Ectodermal cell (in vitro differentiated cells): ENCODE measurements around the gene TMCC3.

Experiments
- H3K27ac ChIP-seq: 2 replicates; pipeline ENCODE4 v1.7.0; 2013; ENCODE audit warnings: mild to moderate bottlenecking, low read depth, low read length; ENCODE audit not compliant: insufficient read depth, poor library complexity, severe bottlenecking
- H3K27me3 ChIP-seq: 2 replicates; pipeline ENCODE4 v1.7.0; 2013; ENCODE audit warnings: mild to moderate bottlenecking, low read length; ENCODE audit not compliant: insufficient read depth, control insufficient read depth, poor library complexity, severe bottlenecking
- H3K36me3 ChIP-seq: one replicate; pipeline ENCODE4 v1.7.0; 2013; ENCODE audit warnings: low read length; ENCODE audit not compliant: control insufficient read depth, insufficient read depth
- H3K4me1 ChIP-seq: one replicate; pipeline ENCODE4 v1.7.0; 2013; ENCODE audit warnings: low read length; ENCODE audit not compliant: control insufficient read depth, insufficient read depth
- H3K4me3 ChIP-seq: 2 replicates; pipeline ENCODE4 v1.7.0; 2013; ENCODE audit warnings: low read depth, low read length, control low read depth; ENCODE audit not compliant: insufficient read depth
- H3K9me3 ChIP-seq: 2 replicates; pipeline ENCODE4 v1.7.0; 2013; ENCODE audit warnings: mild to moderate bottlenecking, low read length, moderate library complexity; ENCODE audit not compliant: control insufficient read depth
- WGBS, 2 experiments: methylation state at CpG; one replicate each; pipeline ENCODE4 v1.1.7; 2013; ENCODE audit warnings: missing lambda C conversion rate in 2 of 2; 5-methylcytosine and 5-hydroxymethylcytosine counted together

The TMCC3 gene

DNA sequence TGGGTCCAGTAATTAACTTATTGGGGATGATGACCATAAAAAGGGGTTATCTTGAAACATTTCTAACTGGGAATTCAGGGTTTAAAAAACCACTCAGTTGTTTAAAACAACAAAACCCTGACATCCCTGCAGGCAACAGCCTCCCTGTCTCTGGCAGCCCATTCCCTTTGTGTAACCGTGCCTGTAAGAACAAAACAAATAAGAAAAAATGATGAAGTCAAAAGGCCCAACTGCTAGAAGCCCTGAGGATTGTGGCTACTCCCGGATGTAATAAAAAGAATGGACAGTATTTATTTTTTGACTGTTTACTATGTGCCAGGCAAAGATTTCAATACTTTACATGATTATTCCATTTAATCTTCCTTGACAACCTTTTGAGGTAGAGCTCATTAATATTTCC is 75.3 kb downstream of the TMCC3 start:
- WGBS, 2 experiments, result 47 to 57% methylated on average over 2 of the region's 2 CpGs
- Histone ChIP-seq H3K36me3 (no peaks in the 10 kb centered on the region), H3K9me3 (no peaks in the 10 kb centered on the region), H3K4me1 (peaks cover 12% of the 10 kb centered on the region), H3K27ac (no peak overlapping the region), H3K4me3 (no peak overlapping the region), H3K27me3 (no peaks in the 10 kb centered on the region)

DNA sequence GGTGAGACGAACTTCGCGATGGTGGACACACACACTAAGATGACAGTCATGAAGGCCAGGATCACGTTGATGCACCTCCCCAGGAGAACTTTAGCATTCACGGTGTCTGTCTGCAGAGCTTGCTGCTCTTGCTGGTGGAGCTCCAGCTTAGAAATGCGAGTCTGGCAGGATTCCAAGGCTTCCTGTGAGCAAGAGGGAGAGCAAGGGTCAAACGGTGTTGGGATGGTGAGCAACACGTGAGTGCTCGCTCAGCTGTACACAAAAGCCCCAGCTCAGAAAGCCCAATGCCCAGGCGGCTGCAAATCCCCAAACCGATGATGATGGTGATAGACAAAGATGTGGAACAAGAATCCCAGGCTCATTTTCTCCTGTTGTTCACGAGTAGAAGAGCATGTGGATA is 78.8 kb downstream of the TMCC3 start:
- Histone ChIP-seq H3K36me3 (no peaks in the 10 kb centered on the region), H3K27ac (no peak overlapping the region), H3K4me3 (no peak overlapping the region), H3K27me3 (no peaks in the 10 kb centered on the region), H3K4me1 (peaks cover 12% of the 10 kb centered on the region), H3K9me3 (no peaks in the 10 kb centered on the region)
- WGBS, 2 experiments, result 83 to 84% methylated on average over 12 of the region's 12 CpGs

DNA sequence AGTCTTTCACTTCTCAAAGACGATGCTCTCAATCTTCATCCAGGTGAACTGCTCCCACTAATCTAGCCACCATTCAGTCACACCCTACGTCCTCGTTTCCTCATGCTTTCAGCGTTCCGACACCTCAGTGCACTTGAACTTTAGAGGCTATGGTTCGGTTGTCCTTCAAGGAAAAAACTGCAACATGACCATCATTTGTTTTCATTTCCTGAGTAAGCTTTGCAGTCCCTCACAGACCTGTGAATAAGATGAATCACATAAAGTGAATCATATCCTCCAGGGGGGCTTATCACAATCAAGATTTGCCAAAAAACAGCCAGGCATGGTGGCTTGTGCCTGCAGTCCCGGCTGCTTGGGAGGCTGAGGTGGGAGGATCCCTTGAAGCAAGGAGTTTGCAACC is 80.2 kb downstream of the TMCC3 start:
- no peaks in the 10 kb centered on the region for H3K36me3 ChIP-seq
- no peaks in the 10 kb centered on the region for H3K9me3 ChIP-seq
- 93 to 95% methylated on average over 7 of the region's 7 CpGs for WGBS, 2 experiments
- H3K27me3 ChIP-seq, result no peaks in the 10 kb centered on the region
- no peak overlapping the region for H3K4me3 ChIP-seq
- no peak overlapping the region for H3K27ac ChIP-seq
- peaks cover 6% of the 10 kb centered on the region for H3K4me1 ChIP-seq

DNA sequence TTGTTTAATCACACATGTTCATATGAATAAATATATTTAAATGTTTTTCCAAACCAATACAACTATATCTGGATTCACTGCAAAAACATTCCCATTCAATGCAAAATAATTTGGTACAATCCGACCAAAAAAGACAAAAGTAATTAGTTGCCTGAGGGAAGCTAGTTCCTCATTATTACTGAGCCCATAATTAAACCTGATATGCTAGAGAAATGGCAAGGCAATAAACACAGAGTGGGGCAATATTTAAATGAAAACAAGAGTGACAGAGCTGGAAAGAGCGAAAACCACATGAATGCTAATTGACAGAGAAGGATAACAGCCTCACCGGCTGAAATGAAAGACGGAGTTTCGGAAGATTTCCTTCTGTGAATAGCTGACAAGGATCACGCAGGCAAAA is 82.6 kb downstream of the TMCC3 start:
- Histone ChIP-seq H3K36me3 (no peaks in the 10 kb centered on the region), H3K4me3 (no peak overlapping the region), H3K4me1 (no peaks in the 10 kb centered on the region), H3K27me3 (no peaks in the 10 kb centered on the region), H3K9me3 (no peaks in the 10 kb centered on the region), H3K27ac (no peak overlapping the region)
- 90 to 94% methylated on average over 6 of the region's 6 CpGs for WGBS, 2 experiments

DNA sequence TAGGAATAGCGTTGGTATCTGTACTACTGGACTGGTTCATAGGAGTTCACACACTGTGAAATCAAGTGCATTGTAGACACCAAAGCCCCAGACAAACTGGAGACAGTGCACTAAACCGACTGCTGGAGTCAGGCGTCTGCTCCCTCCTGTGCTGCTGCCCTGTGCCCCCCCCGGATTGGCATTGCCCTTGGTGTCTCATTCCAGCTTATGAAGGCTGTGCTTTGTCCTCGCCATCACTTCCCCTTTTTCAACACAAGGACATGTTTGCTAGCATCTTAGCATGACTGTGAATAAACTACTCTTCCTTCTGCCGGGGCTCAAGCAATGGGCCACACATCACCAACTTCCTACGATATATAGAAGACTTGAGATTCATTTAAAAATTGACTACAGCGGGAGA is 84.0 kb downstream of the TMCC3 start:
- no peaks in the 10 kb centered on the region for H3K9me3 ChIP-seq
- WGBS, 2 experiments, result 91 to 93% methylated on average over 8 of the region's 8 CpGs
- no peak overlapping the region for H3K27ac ChIP-seq
- H3K27me3 ChIP-seq, result no peaks in the 10 kb centered on the region
- H3K4me3 ChIP-seq, result no peak overlapping the region
- H3K4me1 ChIP-seq, result no peaks in the 10 kb centered on the region
- no peaks in the 10 kb centered on the region for H3K36me3 ChIP-seq

DNA sequence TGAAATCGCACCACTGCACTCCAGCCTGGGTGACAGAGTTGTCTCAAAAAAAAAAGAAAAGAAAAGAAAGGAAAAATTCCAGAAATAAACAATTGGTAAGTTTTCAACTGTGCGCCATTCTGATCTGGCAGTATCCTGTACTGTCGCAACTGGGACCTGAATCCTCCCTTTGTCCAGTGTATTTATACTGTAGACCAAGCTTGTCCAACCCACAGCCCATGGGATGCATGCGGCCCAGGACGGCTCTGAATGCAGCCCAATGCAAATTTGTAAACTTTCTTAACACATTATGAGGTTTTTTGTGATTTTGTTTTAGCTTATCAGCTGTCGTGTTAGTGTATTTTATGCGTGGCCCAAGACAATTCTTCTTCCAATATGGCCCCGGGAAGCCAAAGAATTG is 84.7 kb downstream of the TMCC3 start:
- Histone ChIP-seq H3K9me3 (no peaks in the 10 kb centered on the region), H3K4me1 (no peaks in the 10 kb centered on the region), H3K27ac (no peak overlapping the region), H3K36me3 (no peaks in the 10 kb centered on the region), H3K27me3 (no peaks in the 10 kb centered on the region), H3K4me3 (no peak overlapping the region)
- WGBS, 2 experiments, result 97 to 98% methylated on average over 8 of the region's 8 CpGs

DNA sequence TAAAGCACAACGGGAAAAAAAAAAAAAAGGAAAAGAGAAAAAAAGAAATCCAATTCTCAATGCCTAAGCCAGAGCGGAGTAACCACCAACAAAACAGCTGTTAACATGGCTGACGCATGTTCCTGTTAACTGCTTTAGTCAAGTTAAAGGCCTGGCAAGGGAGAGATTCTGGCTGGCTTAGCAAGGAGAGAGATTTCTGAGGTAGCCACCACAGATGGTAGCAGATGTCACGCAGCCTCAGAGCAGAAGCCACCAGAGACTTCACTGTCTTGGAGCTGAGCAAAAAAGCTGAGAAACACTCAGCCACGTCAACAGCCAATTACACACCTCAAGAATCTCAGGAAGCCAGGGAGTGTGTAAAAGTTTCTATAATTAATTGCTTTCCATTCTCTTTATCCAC is 87.1 kb downstream of the TMCC3 start:
- no peak overlapping the region for H3K27ac ChIP-seq
- H3K4me1 ChIP-seq, result no peaks in the 10 kb centered on the region
- no peaks in the 10 kb centered on the region for H3K27me3 ChIP-seq
- H3K4me3 ChIP-seq, result no peak overlapping the region
- WGBS, 2 experiments, result 85% methylated on average over 3 to 5 of the region's 5 CpGs
- H3K9me3 ChIP-seq, result no peaks in the 10 kb centered on the region
- H3K36me3 ChIP-seq, result no peaks in the 10 kb centered on the region

DNA sequence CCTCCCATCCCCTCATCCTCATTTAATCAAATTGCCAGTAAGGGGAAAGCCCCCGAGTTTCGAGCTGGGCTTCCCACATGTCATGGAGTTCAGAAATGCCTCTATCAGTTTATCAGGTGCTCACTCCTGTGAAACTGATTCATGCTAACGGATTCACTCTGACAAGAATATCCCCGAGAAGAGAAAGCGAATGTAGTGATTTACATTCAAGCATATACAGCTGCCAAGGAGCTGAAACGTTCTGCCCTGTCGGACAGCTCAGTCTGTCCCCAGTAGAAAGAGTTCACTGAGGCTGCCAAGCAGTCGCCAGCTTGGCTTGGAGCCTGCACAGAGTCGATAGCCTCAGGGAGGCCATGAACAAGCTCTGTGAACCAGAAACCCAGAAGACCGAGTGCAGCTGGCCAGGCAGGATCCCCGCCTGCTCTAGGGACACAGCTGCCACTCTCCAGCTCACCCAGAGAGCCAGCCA is 88.4 kb downstream of the TMCC3 start:
- H3K36me3 ChIP-seq, result no peaks in the 10 kb centered on the region
- WGBS, 2 experiments, result 84 to 87% methylated on average over 11 of the region's 11 CpGs

DNA sequence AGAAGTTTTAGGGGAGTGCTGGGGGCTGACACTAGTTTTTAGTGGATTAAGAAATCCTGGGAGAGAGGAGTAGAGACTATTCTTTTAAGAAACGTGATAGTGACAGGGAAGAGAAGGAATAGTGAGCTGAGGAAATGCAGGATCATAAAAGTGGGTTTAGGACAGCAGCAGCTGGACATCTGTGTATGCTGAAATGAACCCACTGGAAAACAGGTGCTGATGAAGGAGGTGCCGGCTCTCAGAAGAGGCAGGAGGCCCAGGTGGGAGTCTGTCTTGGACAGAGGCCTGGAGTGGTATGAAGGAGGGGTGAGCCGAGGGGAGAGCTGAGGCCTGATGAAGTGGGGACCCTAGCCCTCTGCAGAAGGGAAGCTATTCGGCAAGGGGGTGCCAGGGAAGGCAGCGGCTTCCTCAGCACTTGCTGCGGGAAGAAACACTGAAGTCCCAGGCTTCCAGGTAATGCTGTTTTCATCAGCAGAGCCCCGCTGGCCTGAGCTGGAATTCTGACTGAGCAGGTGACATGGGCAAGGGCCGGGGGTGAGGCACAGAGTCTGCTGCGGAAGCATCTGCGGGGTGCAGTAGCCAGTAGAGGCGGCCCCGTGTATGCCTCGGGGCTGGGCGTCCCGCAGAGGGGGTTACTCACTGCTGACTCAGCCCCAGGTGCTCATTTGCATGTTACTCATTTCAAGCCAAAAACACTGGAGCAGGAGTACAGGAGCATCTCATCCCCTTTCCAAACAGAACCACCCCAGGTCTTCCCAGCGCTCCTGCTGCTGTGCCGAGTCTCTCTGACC is 89.7 kb downstream of the TMCC3 start:
- Histone ChIP-seq H3K9me3 (no peaks in the 10 kb centered on the region), H3K4me3 (no peak overlapping the region), H3K4me1 (no peaks in the 10 kb centered on the region), H3K27me3 (no peaks in the 10 kb centered on the region), H3K27ac (no peak overlapping the region), H3K36me3 (no peaks in the 10 kb centered on the region)
- WGBS, 2 experiments, result 14 to 18% methylated on average over 17 of the region's 17 CpGs

More for the DNA sequence above, 88.4 kb downstream of the TMCC3 start:
- Histone ChIP-seq H3K9me3 (no peaks in the 10 kb centered on the region), H3K4me3 (no peak overlapping the region), H3K27ac (no peak overlapping the region), H3K27me3 (no peaks in the 10 kb centered on the region), H3K4me1 (no peaks in the 10 kb centered on the region)

DNA sequence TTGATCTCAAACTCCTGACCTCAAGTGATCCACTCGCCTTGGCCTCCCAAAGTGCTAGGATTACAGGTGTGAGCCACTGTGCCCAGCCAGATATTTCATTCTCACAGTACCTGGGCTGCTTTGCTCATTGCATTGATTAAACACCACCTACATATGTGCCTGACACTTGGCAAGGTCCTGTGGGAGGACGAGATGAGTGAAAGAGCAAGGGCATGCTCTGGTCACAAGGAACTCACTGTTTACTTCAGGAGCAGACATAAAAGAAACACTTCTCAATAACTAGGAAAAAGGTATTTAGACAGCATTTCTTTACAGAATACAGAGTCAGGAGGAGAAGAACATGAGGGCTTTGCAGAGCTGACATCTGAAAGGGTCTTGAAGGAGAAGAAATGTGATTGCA is 91.7 kb downstream of the TMCC3 start:
- no peaks in the 10 kb centered on the region for H3K4me1 ChIP-seq
- 86 to 91% methylated on average over 2 of the region's 2 CpGs for WGBS, 2 experiments
- H3K4me3 ChIP-seq, result no peak overlapping the region
- no peak overlapping the region for H3K27ac ChIP-seq
- no peaks in the 10 kb centered on the region for H3K9me3 ChIP-seq
- H3K27me3 ChIP-seq, result no peaks in the 10 kb centered on the region
- no peaks in the 10 kb centered on the region for H3K36me3 ChIP-seq
